Measurements from ENCODE around the gene ESRP2.

ESRP2 gene

GRCh38 chr16:68235887-68236136 is at the start of gene ESRP2:
ESRP2 (minus strand) TSS chr16:68236127; CDS start chr16:68236045, 82 bp downstream.
- TF ChIP-seq POLR2A (IDR thresholded peaks at IDR 0.05; ENCODE audit: low read length) (no peak), GATA1 (IDR thresholded peaks at IDR 0.05; ENCODE audit: low read depth, low read length) (no peak)
- DNase-seq: no peak

GRCh38 chr16:68285683-68286082 is 49.8 kb upstream of the ESRP2 start:
- DNase-seq: no peak
- TF ChIP-seq GATA1 (IDR thresholded peaks at IDR 0.05; ENCODE audit: low read depth, low read length) (no peak), POLR2A (IDR thresholded peaks at IDR 0.05; ENCODE audit: low read length) (no peak)

- no peak for DNase-seq
- TF ChIP-seq POLR2A (IDR thresholded peaks at IDR 0.05; ENCODE audit: low read length) (no peak), GATA1 (IDR thresholded peaks at IDR 0.05; ENCODE audit: low read depth, low read length) (no peak)
These were observed 48.9 kb upstream of the ESRP2 start for GRCh38 chr16:68284847-68285246.

- no peak for DNase-seq
- no peak for TF ChIP-seq GATA1 (IDR thresholded peaks at IDR 0.05; ENCODE audit: low read depth, low read length)
- TF ChIP-seq POLR2A (IDR thresholded peaks at IDR 0.05; ENCODE audit: low read length): no peak
These were observed 48.1 kb upstream of the ESRP2 start for GRCh38 chr16:68283801-68284598.

- TF ChIP-seq GATA1 (IDR thresholded peaks at IDR 0.05; ENCODE audit: low read depth, low read length) (no peak), POLR2A (IDR thresholded peaks at IDR 0.05; ENCODE audit: low read length) (no peak)
- DNase-seq: no peak
These were observed 47.4 kb upstream of the ESRP2 start for GRCh38 chr16:68283346-68283745.

GRCh38 chr16:68282064-68282452 is 46.1 kb upstream of the ESRP2 start:
- no peak for DNase-seq
- no peak for TF ChIP-seq GATA1 (IDR thresholded peaks at IDR 0.05; ENCODE audit: low read depth, low read length)
- no peak for TF ChIP-seq POLR2A (IDR thresholded peaks at IDR 0.05; ENCODE audit: low read length)

- DNase-seq: no peak
- TF ChIP-seq GATA1 (IDR thresholded peaks at IDR 0.05; ENCODE audit: low read depth, low read length) (no peak), POLR2A (IDR thresholded peaks at IDR 0.05; ENCODE audit: low read length) (no peak)
These were observed 45.6 kb upstream of the ESRP2 start for GRCh38 chr16:68281368-68282063.

- DNase-seq: no peak
- TF ChIP-seq POLR2A (IDR thresholded peaks at IDR 0.05; ENCODE audit: low read length) (no peak), GATA1 (IDR thresholded peaks at IDR 0.05; ENCODE audit: low read depth, low read length) (no peak)
These were observed 44.0 kb upstream of the ESRP2 start for GRCh38 chr16:68279726-68280558.

GRCh38 chr16:68276223-68276622 is 40.3 kb upstream of the ESRP2 start:
- TF ChIP-seq POLR2A (IDR thresholded peaks at IDR 0.05; ENCODE audit: low read length) (no peak), GATA1 (IDR thresholded peaks at IDR 0.05; ENCODE audit: low read depth, low read length) (no peak)

GRCh38 chr16:68275611-68276191 is 39.8 kb upstream of the ESRP2 start:
- DNase-seq: no peak
- TF ChIP-seq GATA1 (IDR thresholded peaks at IDR 0.05; ENCODE audit: low read depth, low read length) (no peak), POLR2A (IDR thresholded peaks at IDR 0.05; ENCODE audit: low read length) (no peak)

More at GRCh38 chr16:68276223-68276622, 40.3 kb upstream of the ESRP2 start:
- no peak for DNase-seq

- TF ChIP-seq POLR2A (IDR thresholded peaks at IDR 0.05; ENCODE audit: low read length) (no peak), GATA1 (IDR thresholded peaks at IDR 0.05; ENCODE audit: low read depth, low read length) (no peak)
- DNase-seq: no peak
These were observed 38.5 kb upstream of the ESRP2 start for GRCh38 chr16:68274441-68274840.

GRCh38 chr16:68273896-68274295 is 38.0 kb upstream of the ESRP2 start:
- no peak for TF ChIP-seq POLR2A (IDR thresholded peaks at IDR 0.05; ENCODE audit: low read length)
- TF ChIP-seq GATA1 (IDR thresholded peaks at IDR 0.05; ENCODE audit: low read depth, low read length): no peak
- no peak for DNase-seq

- no peak for DNase-seq
- TF ChIP-seq GATA1 (IDR thresholded peaks at IDR 0.05; ENCODE audit: low read depth, low read length) (no peak), POLR2A (IDR thresholded peaks at IDR 0.05; ENCODE audit: low read length) (no peak)
These were observed 37.5 kb upstream of the ESRP2 start for GRCh38 chr16:68273459-68273858.
